Measurements from ENCODE around the gene CBX7.

The CBX7 gene

GRCh38 chr22:39130892-39131855 is 21.3 kb downstream of the CBX7 start:
- DNase-seq (ENCODE audit: low read depth), result no peak

GRCh38 chr22:39130152-39130704 is 22.3 kb downstream of the CBX7 start:
- H3K4me3 ChIP-seq (ENCODE audit: low read depth, low read length), result no peak overlapping the region
- no peak for DNase-seq (ENCODE audit: low read depth)

More at GRCh38 chr22:39130892-39131855, 21.3 kb downstream of the CBX7 start:
- no peak overlapping the region for H3K4me3 ChIP-seq (ENCODE audit: low read depth, low read length)

- no peak for DNase-seq (ENCODE audit: low read depth)
- no peak overlapping the region for H3K4me3 ChIP-seq (ENCODE audit: low read depth, low read length)
Measured at GRCh38 chr22:39129746-39130145, 22.7 kb downstream of the CBX7 start.

- no peak for DNase-seq (ENCODE audit: low read depth)
- no peak overlapping the region for H3K4me3 ChIP-seq (ENCODE audit: low read depth, low read length)
Measured at GRCh38 chr22:39129081-39129480, 23.4 kb downstream of the CBX7 start.

GRCh38 chr22:39128508-39128907 is 24.0 kb downstream of the CBX7 start:
- H3K4me3 ChIP-seq (ENCODE audit: low read depth, low read length), result no peak overlapping the region
- no peak for DNase-seq (ENCODE audit: low read depth)

- no peak overlapping the region for H3K4me3 ChIP-seq (ENCODE audit: low read depth, low read length)
- no peak for DNase-seq (ENCODE audit: low read depth)
Measured at GRCh38 chr22:39125622-39126021, 26.9 kb downstream of the CBX7 start.

GRCh38 chr22:39123751-39124581 is 28.5 kb downstream of the CBX7 start:
- DNase-seq (ENCODE audit: low read depth), result no peak
- H3K4me3 ChIP-seq (ENCODE audit: low read depth, low read length), result no peak overlapping the region

GRCh38 chr22:39122772-39123470 is 29.6 kb downstream of the CBX7 start:
- H3K4me3 ChIP-seq (ENCODE audit: low read depth, low read length), result no peak overlapping the region
- no peak for DNase-seq (ENCODE audit: low read depth)

- DNase-seq (ENCODE audit: low read depth), result no peak
- no peak overlapping the region for H3K4me3 ChIP-seq (ENCODE audit: low read depth, low read length)
Measured at GRCh38 chr22:39120983-39121382, 31.5 kb downstream of the CBX7 start.

- peak; percentile 20 for DNase-seq (ENCODE audit: low read depth)
Measured at GRCh38 chr22:39117585-39118191, 34.8 kb downstream of the CBX7 start.

GRCh38 chr22:39115977-39116621 is 36.4 kb downstream of the CBX7 start:
- no peak overlapping the region for H3K4me3 ChIP-seq (ENCODE audit: low read depth, low read length)
- no peak for DNase-seq (ENCODE audit: low read depth)

More at GRCh38 chr22:39117585-39118191, 34.8 kb downstream of the CBX7 start:
- H3K4me3 ChIP-seq (ENCODE audit: low read depth, low read length), result no peak overlapping the region

- H3K4me3 ChIP-seq (ENCODE audit: low read depth, low read length), result no peak overlapping the region
- DNase-seq (ENCODE audit: low read depth), result no peak
Measured at GRCh38 chr22:39115570-39115969, 36.9 kb downstream of the CBX7 start.

GRCh38 chr22:39114112-39114511 is 38.4 kb downstream of the CBX7 start:
- no peak for DNase-seq (ENCODE audit: low read depth)
- no peak overlapping the region for H3K4me3 ChIP-seq (ENCODE audit: low read depth, low read length)

- no peak overlapping the region for H3K4me3 ChIP-seq (ENCODE audit: low read depth, low read length)
- no peak for DNase-seq (ENCODE audit: low read depth)
Measured at GRCh38 chr22:39110631-39111561, 41.6 kb downstream of the CBX7 start.

- no peak overlapping the region for H3K4me3 ChIP-seq (ENCODE audit: low read depth, low read length)
- no peak for DNase-seq (ENCODE audit: low read depth)
Measured at GRCh38 chr22:39109361-39109760, 43.1 kb downstream of the CBX7 start.

GRCh38 chr22:39108487-39108886 is 44.0 kb downstream of the CBX7 start:
- no peak overlapping the region for H3K4me3 ChIP-seq (ENCODE audit: low read depth, low read length)
- no peak for DNase-seq (ENCODE audit: low read depth)

- H3K4me3 ChIP-seq (ENCODE audit: low read depth, low read length), result no peak overlapping the region
- no peak for DNase-seq (ENCODE audit: low read depth)
Measured at GRCh38 chr22:39106326-39106725, 46.2 kb downstream of the CBX7 start.

GRCh38 chr22:39103431-39103830 is 49.0 kb downstream of the CBX7 start:
- H3K4me3 ChIP-seq (ENCODE audit: low read depth, low read length), result no peak overlapping the region
- DNase-seq (ENCODE audit: low read depth), result no peak
